A549 (cell line): ENCODE measurements around the gene PAM16.

ENCODE experiments used
- CEBPB ChIP-seq, 2 experiments: fragments of >200 bp in 1 of 2; sonication (Bioruptor Twin) in 1 of 2; formaldehyde crosslinking in 1 of 2; IDR thresholded peaks; 2 replicates each; pipeline ENCODE4 v1.6.1; 2012 to 2016
- EP300 ChIP-seq, 2 experiments: fragments of >200 bp; sonication (Bioruptor Twin); formaldehyde crosslinking; IDR thresholded peaks; 2 replicates in 1 of 2; 3 replicates in 1 of 2; pipeline ENCODE4 v1.6.1; 2016 to 2017
- FOXS1 ChIP-seq: fragments of 250-450 bp; sonication (Bioruptor Pico); IDR thresholded peaks from 2 replicates; pipeline ENCODE4 v1.5.0; 2020; ENCODE audit warnings: mild to moderate bottlenecking, moderate library complexity
- MAFK ChIP-seq: fragments of 450-650 bp; IDR thresholded peaks from 2 replicates; pipeline ENCODE4 v1.6.1; 2014; ENCODE audit not compliant: partially characterized antibody
- NR3C1 ChIP-seq: fragments of >200 bp; sonication (Bioruptor Twin); formaldehyde crosslinking; IDR thresholded peaks from 3 replicates; pipeline ENCODE4 v1.6.1; 2017
- POLR2A ChIP-seq: IDR thresholded peaks from 2 replicates; pipeline ENCODE4 v1.6.1; 2012; ENCODE audit warnings: mild to moderate bottlenecking, low read length
- POLR2AphosphoS2 ChIP-seq: conservative IDR thresholded peaks from 2 replicates; pipeline ENCODE4 v1.6.1; 2012; ENCODE audit warnings: low read length, improper control_type of control experiment, inconsistent platforms
- RCOR1 ChIP-seq: fragments of 150-350 bp; IDR thresholded peaks from 2 replicates; pipeline ENCODE4 v1.6.1; 2014; ENCODE audit warnings: antibody characterized with exemption, low read length, low read depth
- RFX5 ChIP-seq: fragments of 450-650 bp; IDR thresholded peaks from 2 replicates; pipeline ENCODE4 v1.7.1; 2014; ENCODE audit warnings: antibody characterized with exemption, mild to moderate bottlenecking, moderate library complexity
- SMC3 ChIP-seq: fragments of >200 bp; sonication (Bioruptor Twin); formaldehyde crosslinking; IDR thresholded peaks from 3 replicates; pipeline ENCODE4 v1.6.1; 2018; ENCODE audit warnings: inconsistent platforms
- SREBF2 ChIP-seq: fragments of 450-650 bp; IDR thresholded peaks from 2 replicates; pipeline ENCODE4 v1.6.1; 2014; ENCODE audit warnings: mild to moderate bottlenecking, moderate library complexity
- TF ChIP-seq, protein P1 (sequence below): fragments of >200 bp; sonication (Bioruptor Twin); formaldehyde crosslinking; IDR thresholded peaks from 3 replicates; pipeline ENCODE4 v1.5.1; 2016
- TF ChIP-seq, protein P2 (sequence below): IDR thresholded peaks from 2 replicates; pipeline ENCODE4 v1.6.1; 2012

DNA sequence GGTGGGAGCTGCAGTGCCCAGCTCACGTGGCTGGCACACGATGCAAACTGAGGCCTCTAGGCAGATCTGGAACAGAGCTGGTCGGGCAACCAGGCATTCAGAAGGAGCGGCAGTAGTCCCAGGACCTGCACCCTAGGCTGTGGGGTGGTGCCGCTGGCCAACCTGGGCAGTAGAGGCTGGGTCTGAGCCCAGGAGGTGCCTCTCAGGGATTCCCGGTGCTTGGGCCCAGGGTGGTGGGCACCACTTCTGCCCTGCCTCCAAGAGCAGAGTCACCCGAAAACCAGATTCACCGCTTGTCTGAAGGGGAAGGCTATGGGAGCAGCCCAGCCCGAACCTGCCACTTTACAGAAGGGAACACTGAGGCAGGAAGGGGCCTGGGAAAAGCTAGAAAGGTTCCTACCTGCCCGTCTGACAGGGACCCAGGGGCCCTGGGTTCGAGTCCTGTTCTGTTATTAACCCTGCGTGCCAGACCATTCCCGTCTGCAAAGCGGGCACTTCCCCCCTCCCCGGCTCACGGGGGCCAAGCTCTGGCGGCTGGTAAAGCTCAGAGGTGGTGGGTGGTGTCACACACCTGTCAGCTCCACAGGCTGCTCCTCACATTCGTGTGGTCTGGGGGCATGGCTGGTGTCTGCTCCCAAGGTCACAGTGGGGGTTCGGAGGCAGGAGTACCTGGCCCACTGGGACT, 18.4 kb downstream of the PAM16 start:
- TF ChIP-seq EP300 (IDR thresholded peaks at IDR 0.05) = no peak
- TF ChIP-seq, protein P1, sequence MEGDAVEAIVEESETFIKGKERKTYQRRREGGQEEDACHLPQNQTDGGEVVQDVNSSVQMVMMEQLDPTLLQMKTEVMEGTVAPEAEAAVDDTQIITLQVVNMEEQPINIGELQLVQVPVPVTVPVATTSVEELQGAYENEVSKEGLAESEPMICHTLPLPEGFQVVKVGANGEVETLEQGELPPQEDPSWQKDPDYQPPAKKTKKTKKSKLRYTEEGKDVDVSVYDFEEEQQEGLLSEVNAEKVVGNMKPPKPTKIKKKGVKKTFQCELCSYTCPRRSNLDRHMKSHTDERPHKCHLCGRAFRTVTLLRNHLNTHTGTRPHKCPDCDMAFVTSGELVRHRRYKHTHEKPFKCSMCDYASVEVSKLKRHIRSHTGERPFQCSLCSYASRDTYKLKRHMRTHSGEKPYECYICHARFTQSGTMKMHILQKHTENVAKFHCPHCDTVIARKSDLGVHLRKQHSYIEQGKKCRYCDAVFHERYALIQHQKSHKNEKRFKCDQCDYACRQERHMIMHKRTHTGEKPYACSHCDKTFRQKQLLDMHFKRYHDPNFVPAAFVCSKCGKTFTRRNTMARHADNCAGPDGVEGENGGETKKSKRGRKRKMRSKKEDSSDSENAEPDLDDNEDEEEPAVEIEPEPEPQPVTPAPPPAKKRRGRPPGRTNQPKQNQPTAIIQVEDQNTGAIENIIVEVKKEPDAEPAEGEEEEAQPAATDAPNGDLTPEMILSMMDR = no peak
- TF ChIP-seq FOXS1 (CRISPR knock-in tag) = no peak
- TF ChIP-seq, protein P2, sequence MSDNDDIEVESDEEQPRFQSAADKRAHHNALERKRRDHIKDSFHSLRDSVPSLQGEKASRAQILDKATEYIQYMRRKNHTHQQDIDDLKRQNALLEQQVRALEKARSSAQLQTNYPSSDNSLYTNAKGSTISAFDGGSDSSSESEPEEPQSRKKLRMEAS = no peak
- TF ChIP-seq POLR2AphosphoS2 = no peak
- no peak for TF ChIP-seq NR3C1
- TF ChIP-seq CEBPB (IDR thresholded peaks at IDR 0.05) = no peak
- TF ChIP-seq RCOR1 = no peak
- TF ChIP-seq RFX5 = no peak
- TF ChIP-seq POLR2A = no peak
- TF ChIP-seq SREBF2 = no peak
- no peak for TF ChIP-seq SMC3
- TF ChIP-seq MAFK = no peak
